BLaER1 (cell line): ENCODE data around the gene FNDC11.

Experiments used
- H3K27ac ChIP-seq: shearing (Covaris generic); formaldehyde crosslinking; 2 replicates; pipeline ENCODE4 v1.8.1; 2022
- H3K27me3 ChIP-seq: shearing (Covaris generic); formaldehyde crosslinking; 2 replicates; pipeline ENCODE4 v1.8.1; 2022
- H3K36me3 ChIP-seq: shearing (Covaris generic); formaldehyde crosslinking; 2 replicates; pipeline ENCODE4 v1.8.1; 2022
- H3K4me1 ChIP-seq: shearing (Covaris generic); formaldehyde crosslinking; 2 replicates; pipeline ENCODE4 v1.8.1; 2022
- H3K4me2 ChIP-seq: shearing (Covaris generic); formaldehyde crosslinking; 2 replicates; pipeline ENCODE4 v1.8.1; 2022
- H3K4me3 ChIP-seq: shearing (Covaris generic); formaldehyde crosslinking; 2 replicates; pipeline ENCODE4 v1.8.1; 2022
- H3K9ac ChIP-seq: shearing (Covaris generic); formaldehyde crosslinking; 2 replicates; pipeline ENCODE4 v1.8.1; 2022
- H3K9me3 ChIP-seq: shearing (Covaris generic); formaldehyde crosslinking; 2 replicates; pipeline ENCODE4 v1.8.1; 2022
- H4K20me1 ChIP-seq: shearing (Covaris generic); formaldehyde crosslinking; 2 replicates; pipeline ENCODE4 v1.8.1; 2022
- Cebpa-rat ChIP-seq: shearing (Covaris generic); IDR thresholded peaks from 2 replicates; pipeline ENCODE4 v1.8.1; 2022

FNDC11 gene

GRCh38 chr20:63517376-63518309, 36.3 kb upstream of the FNDC11 start:
- Histone ChIP-seq H3K4me2 (peak overlapping the region; percentile 95), H3K9ac (no peak overlapping the region), H3K27ac (no peak overlapping the region), H3K36me3 (peaks cover 8% of the 10 kb centered on the region), H3K9me3 (peaks cover 21% of the 10 kb centered on the region), H4K20me1 (peaks cover 17% of the 10 kb centered on the region), H3K4me3 (no peak overlapping the region), H3K27me3 (no peaks in the 10 kb centered on the region), H3K4me1 (peaks cover 46% of the 10 kb centered on the region)
- TF ChIP-seq Cebpa-rat, result no peak

GRCh38 chr20:63518351-63518861, 35.6 kb upstream of the FNDC11 start:
- Histone ChIP-seq H3K27ac (no peak overlapping the region), H3K4me1 (peaks cover 52% of the 10 kb centered on the region), H3K9ac (no peak overlapping the region), H3K27me3 (no peaks in the 10 kb centered on the region), H3K4me2 (peak overlapping the region; percentile 95), H3K36me3 (peaks cover 14% of the 10 kb centered on the region), H3K4me3 (no peak overlapping the region), H3K9me3 (peaks cover 24% of the 10 kb centered on the region), H4K20me1 (peaks cover 23% of the 10 kb centered on the region)
- TF ChIP-seq Cebpa-rat, result no peak

- peaks cover 25% of the 10 kb centered on the region for H3K9me3 ChIP-seq
- H3K4me2 ChIP-seq, result peak overlapping the region; percentile 95
- peaks cover 28% of the 10 kb centered on the region for H4K20me1 ChIP-seq
- TF ChIP-seq Cebpa-rat, result no peak
- peaks cover 54% of the 10 kb centered on the region for H3K4me1 ChIP-seq
- H3K36me3 ChIP-seq, result peaks cover 21% of the 10 kb centered on the region
- peak overlapping the region; percentile 92 for H3K9ac ChIP-seq
- H3K4me3 ChIP-seq, result peak overlapping the region; percentile 78
- peak overlapping the region; percentile 90 for H3K27ac ChIP-seq
- H3K27me3 ChIP-seq, result no peaks in the 10 kb centered on the region
Observed at GRCh38 chr20:63518946-63519667, 34.9 kb upstream of the FNDC11 start.

- peak overlapping the region; percentile 90 for H3K27ac ChIP-seq
- peak overlapping the region; percentile 95 for H3K4me2 ChIP-seq
Observed at GRCh38 chr20:63519668-63520503, 34.1 kb upstream of the FNDC11 start.

GRCh38 chr20:63520504-63520933, 33.4 kb upstream of the FNDC11 start, which contains the start of gene PPDPF:
TSS of gene PPDPF (plus strand) at chr20:63520765. CDS start at chr20:63521309, 544 bp downstream.
- H3K36me3 ChIP-seq, result peaks cover 21% of the 10 kb centered on the region
- peak within 1 kb of the TSS; percentile 99 for H3K4me2 ChIP-seq
- H3K4me1 ChIP-seq, result peaks cover 59% of the 10 kb centered on the region
- no peak for TF ChIP-seq Cebpa-rat
- peak within 1 kb of the TSS; percentile 78 for H3K4me3 ChIP-seq
- H3K27me3 ChIP-seq, result no peaks in the 10 kb centered on the region
- H4K20me1 ChIP-seq, result peaks cover 41% of the 10 kb centered on the region
- H3K9me3 ChIP-seq, result peaks cover 13% of the 10 kb centered on the region
- peak within 1 kb of the TSS; percentile 92 for H3K9ac ChIP-seq
- peak within 1 kb of the TSS; percentile 90 for H3K27ac ChIP-seq

More at GRCh38 chr20:63519668-63520503, 34.1 kb upstream of the FNDC11 start:
- Histone ChIP-seq H4K20me1 (peaks cover 35% of the 10 kb centered on the region), H3K27me3 (no peaks in the 10 kb centered on the region), H3K4me1 (peaks cover 54% of the 10 kb centered on the region), H3K4me3 (peak overlapping the region; percentile 78), H3K9ac (peak overlapping the region; percentile 92), H3K9me3 (peaks cover 17% of the 10 kb centered on the region), H3K36me3 (peaks cover 21% of the 10 kb centered on the region)
- no peak for TF ChIP-seq Cebpa-rat

- peak overlapping the region; percentile 90 for H3K27ac ChIP-seq
- TF ChIP-seq Cebpa-rat, result no peak
Observed at GRCh38 chr20:63520934-63521601, 32.9 kb upstream of the FNDC11 start.

GRCh38 chr20:63521602-63522001, 32.4 kb upstream of the FNDC11 start:
- H3K9ac ChIP-seq, result peak overlapping the region; percentile 92
- no peak for TF ChIP-seq Cebpa-rat
- peak overlapping the region; percentile 90 for H3K27ac ChIP-seq
- no peaks in the 10 kb centered on the region for H3K27me3 ChIP-seq
- H3K36me3 ChIP-seq, result peaks cover 21% of the 10 kb centered on the region
- H3K4me2 ChIP-seq, result peak overlapping the region; percentile 99
- peaks cover 11% of the 10 kb centered on the region for H3K9me3 ChIP-seq
- H3K4me1 ChIP-seq, result peaks cover 66% of the 10 kb centered on the region
- peaks cover 52% of the 10 kb centered on the region for H4K20me1 ChIP-seq
- peak overlapping the region; percentile 78 for H3K4me3 ChIP-seq

More at GRCh38 chr20:63520934-63521601, 32.9 kb upstream of the FNDC11 start:
- Histone ChIP-seq H3K4me2 (peak overlapping the region; percentile 99), H3K36me3 (peaks cover 21% of the 10 kb centered on the region), H4K20me1 (peaks cover 47% of the 10 kb centered on the region), H3K27me3 (no peaks in the 10 kb centered on the region), H3K4me1 (peaks cover 64% of the 10 kb centered on the region), H3K9me3 (peaks cover 11% of the 10 kb centered on the region), H3K4me3 (peak overlapping the region; percentile 78), H3K9ac (peak overlapping the region; percentile 92)

- Histone ChIP-seq H3K4me3 (peak overlapping the region; percentile 36; the same call in 1 of the 2 replicates), H3K9me3 (peaks cover 11% of the 10 kb centered on the region), H3K36me3 (peaks cover 21% of the 10 kb centered on the region), H3K4me2 (peak overlapping the region; percentile 99), H4K20me1 (peaks cover 57% of the 10 kb centered on the region), H3K4me1 (peaks cover 66% of the 10 kb centered on the region), H3K27me3 (no peaks in the 10 kb centered on the region), H3K9ac (peak overlapping the region; percentile 45; the same call in 1 of the 2 replicates), H3K27ac (peak overlapping the region; percentile 35; the same call in 1 of the 2 replicates)
- TF ChIP-seq Cebpa-rat, result no peak
Observed at GRCh38 chr20:63522091-63522868, 31.7 kb upstream of the FNDC11 start.
